ENCODE data around the gene MIPEP.
"Not testable (repeated sequence)": the region's sequence is repeated elsewhere in the genome, so short reads cannot be mapped to it uniquely, and the experiment has no call there.

MIPEP gene

GRCh38 chr13:23889615-23890607, 711 bp upstream of the MIPEP start:
- DNase-seq, result no peak

GRCh38 chr13:23884361-23884760, 4.8 kb downstream of the MIPEP start:
- not testable (repeated sequence) for DNase-seq

- DNase-seq, result no peak
Observed at GRCh38 chr13:23883255-23883654, 5.9 kb downstream of the MIPEP start.

- DNase-seq, result not testable (repeated sequence)
Observed at GRCh38 chr13:23881402-23881800, 7.8 kb downstream of the MIPEP start.

GRCh38 chr13:23880493-23881401, 8.5 kb downstream of the MIPEP start:
- not testable (repeated sequence) for DNase-seq

- no peak for DNase-seq
Observed at GRCh38 chr13:23877286-23877685, 11.9 kb downstream of the MIPEP start.

- no peak for DNase-seq
Observed at GRCh38 chr13:23876265-23876664, 12.9 kb downstream of the MIPEP start.

- no peak for DNase-seq
Observed at GRCh38 chr13:23871616-23872220, 17.5 kb downstream of the MIPEP start.

- DNase-seq, result no peak
Observed at GRCh38 chr13:23870356-23871140, 18.7 kb downstream of the MIPEP start.

- no peak for DNase-seq
Observed at GRCh38 chr13:23868521-23868920, 20.7 kb downstream of the MIPEP start.

GRCh38 chr13:23867027-23867491, 22.1 kb downstream of the MIPEP start:
- no peak for DNase-seq

GRCh38 chr13:23866420-23867026, 22.7 kb downstream of the MIPEP start:
- DNase-seq, result no peak

- no peak for DNase-seq
Observed at GRCh38 chr13:23865906-23866305, 23.3 kb downstream of the MIPEP start.

- no peak for DNase-seq
Observed at GRCh38 chr13:23865026-23865425, 24.2 kb downstream of the MIPEP start.

GRCh38 chr13:23861310-23861709, 27.9 kb downstream of the MIPEP start:
- DNase-seq, result no peak

GRCh38 chr13:23859904-23860303, 29.3 kb downstream of the MIPEP start:
- no peak for DNase-seq

- DNase-seq, result no peak
Observed at GRCh38 chr13:23859455-23859854, 29.7 kb downstream of the MIPEP start.

GRCh38 chr13:23858546-23858945, 30.7 kb downstream of the MIPEP start:
- DNase-seq, result no peak

GRCh38 chr13:23856008-23856750, 33.0 kb downstream of the MIPEP start:
- DNase-seq, result no peak

- DNase-seq, result no peak
Observed at GRCh38 chr13:23855360-23855759, 33.8 kb downstream of the MIPEP start.

- DNase-seq, result no peak
Observed at GRCh38 chr13:23852351-23852750, 36.8 kb downstream of the MIPEP start.
